ENCODE results near the gene PLIN4.

Gene PLIN4

GRCh38 chr19:4493104-4493928 is 25.0 kb downstream of the PLIN4 start:
- TF ChIP-seq CTCF (IDR thresholded peaks at IDR 0.05; ENCODE audit: extremely low read depth, insufficient read depth, missing control alignments), result no peak
- in situ Hi-C loops (cut with MboI; ENCODE audit: low pct_unique_long_range_greater_than_20kb, low sequenced_read_pairs, unreplicated experiment), result no loop called here
- DNase-seq (ENCODE audit: low spot score), result no peak

DNA sequence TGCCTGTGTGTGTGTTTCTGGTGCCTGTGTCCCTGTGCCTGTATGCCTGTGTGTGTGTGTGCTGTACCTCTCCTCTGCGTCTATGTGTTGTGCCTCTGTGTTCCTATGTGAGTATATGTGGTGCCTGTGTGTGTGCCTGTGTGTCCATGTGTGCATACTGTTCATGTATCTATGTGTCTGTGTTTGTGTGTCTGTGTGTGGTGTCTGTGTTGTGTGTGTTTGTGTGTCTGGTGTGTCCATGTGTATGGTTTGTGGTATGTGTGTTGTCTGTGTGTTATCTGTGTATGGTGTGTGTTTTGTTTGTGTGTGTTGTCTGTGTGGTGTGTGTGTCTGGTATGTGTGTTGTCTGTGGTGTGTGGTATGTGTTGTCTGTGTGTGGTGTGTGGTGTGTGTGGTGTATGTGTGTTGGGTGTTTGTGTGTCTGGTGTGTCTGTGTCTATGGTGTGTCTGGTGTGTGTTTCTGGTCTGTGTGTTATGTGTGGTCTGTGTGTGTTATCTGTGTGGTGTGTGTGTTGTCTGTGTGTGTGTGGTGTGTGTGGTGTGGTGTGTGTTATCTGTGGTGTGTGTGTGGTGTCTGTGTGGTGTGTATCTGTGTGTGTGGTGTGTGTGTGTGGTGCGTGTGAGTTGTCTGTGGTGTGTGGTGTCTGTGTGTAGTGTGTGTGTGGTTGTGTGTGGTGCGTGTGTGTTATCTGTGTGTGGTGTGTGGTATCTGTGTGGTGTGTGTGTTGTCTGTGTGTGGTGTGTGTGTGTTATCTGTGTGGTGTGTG is 25.8 kb downstream of the PLIN4 start:
- TF ChIP-seq CTCF (IDR thresholded peaks at IDR 0.05; ENCODE audit: extremely low read depth, insufficient read depth, missing control alignments), result no peak
- DNase-seq (ENCODE audit: low spot score), result no peak
- in situ Hi-C loops (cut with MboI; ENCODE audit: low pct_unique_long_range_greater_than_20kb, low sequenced_read_pairs, unreplicated experiment), result no loop called here

- TF ChIP-seq CTCF (IDR thresholded peaks at IDR 0.05; ENCODE audit: extremely low read depth, insufficient read depth, missing control alignments), result no peak
- DNase-seq (ENCODE audit: low spot score), result no peak
- in situ Hi-C loops (cut with MboI; ENCODE audit: low pct_unique_long_range_greater_than_20kb, low sequenced_read_pairs, unreplicated experiment), result no loop called here
Observed at GRCh38 chr19:4491446-4491845, 26.8 kb downstream of the PLIN4 start.

DNA sequence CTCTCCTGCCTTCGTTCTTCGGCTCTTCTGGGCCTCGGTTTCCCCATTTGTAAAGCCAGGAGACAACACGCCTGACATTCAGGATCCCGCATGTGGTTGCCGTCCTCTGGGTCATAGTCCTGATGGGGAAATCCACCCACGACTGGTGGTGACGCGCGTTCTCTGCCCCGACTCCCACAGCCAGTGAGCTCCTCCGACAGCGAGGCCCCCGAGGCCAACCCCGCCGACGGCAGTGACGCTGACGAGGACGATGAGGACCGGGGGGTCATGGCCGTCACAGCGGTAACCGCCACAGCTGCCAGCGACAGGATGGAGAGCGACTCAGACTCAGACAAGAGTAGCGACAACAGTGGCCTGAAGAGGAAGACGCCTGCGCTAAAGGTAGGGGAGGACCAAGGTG is 29.8 kb downstream of the PLIN4 start:
- TF ChIP-seq CTCF (IDR thresholded peaks at IDR 0.05; ENCODE audit: extremely low read depth, insufficient read depth, missing control alignments), result no peak
- no peak for DNase-seq (ENCODE audit: low spot score)
- in situ Hi-C loops (cut with MboI; ENCODE audit: low pct_unique_long_range_greater_than_20kb, low sequenced_read_pairs, unreplicated experiment), result no loop called here

- TF ChIP-seq CTCF (IDR thresholded peaks at IDR 0.05; ENCODE audit: extremely low read depth, insufficient read depth, missing control alignments), result no peak
- in situ Hi-C loops (cut with MboI; ENCODE audit: low pct_unique_long_range_greater_than_20kb, low sequenced_read_pairs, unreplicated experiment), result no loop called here
- no peak for DNase-seq (ENCODE audit: low spot score)
Observed at GRCh38 chr19:4487572-4487971, 30.7 kb downstream of the PLIN4 start.

DNA sequence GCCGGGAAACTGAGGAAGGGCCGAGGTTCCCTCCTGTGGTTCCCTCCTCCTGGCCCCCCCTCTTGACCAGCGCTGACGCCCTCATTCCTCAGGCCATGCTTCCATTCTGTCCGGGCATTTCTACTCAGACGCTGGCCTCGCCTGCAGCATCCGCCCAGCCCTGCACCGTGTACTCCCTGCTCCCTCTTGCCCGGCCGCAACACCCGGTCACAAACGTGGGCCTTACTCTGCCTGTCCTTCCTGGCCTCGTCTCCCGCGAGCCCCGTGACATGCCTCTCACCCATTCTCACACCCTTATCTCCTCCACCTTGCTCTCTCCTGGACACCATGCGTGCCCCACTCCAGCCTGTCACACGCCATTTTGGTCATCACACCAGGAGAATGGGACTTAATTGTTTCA is 34.9 kb downstream of the PLIN4 start:
- no peak for TF ChIP-seq CTCF (IDR thresholded peaks at IDR 0.05; ENCODE audit: extremely low read depth, insufficient read depth, missing control alignments)
- in situ Hi-C loops (cut with MboI; ENCODE audit: low pct_unique_long_range_greater_than_20kb, low sequenced_read_pairs, unreplicated experiment), result no loop called here
- no peak for DNase-seq (ENCODE audit: low spot score)

All from GM13977 (cell line).